Endodermal cell (in vitro differentiated cells): ENCODE measurements around the gene BTD. TPM values are rescaled to one million over a fixed set of nuclear protein-coding genes. Genes with fewer than 3 reads are reported as not detected.

ENCODE experiments used
- DNase-seq: peaks from one replicate; pipeline ENCODE4 v3.0.0-alpha.2; 2017
- H3K27ac ChIP-seq: 2 replicates; pipeline ENCODE4 v1.5.1; 2013; ENCODE audit warnings: mild to moderate bottlenecking, low read depth, low read length, moderate library complexity
- H3K27me3 ChIP-seq: 2 replicates; pipeline ENCODE4 v1.6.1; 2013; ENCODE audit warnings: mild to moderate bottlenecking, low read length, moderate library complexity; ENCODE audit not compliant: insufficient read depth, control insufficient read depth, poor library complexity, severe bottlenecking
- H3K36me3 ChIP-seq: 2 replicates; pipeline ENCODE4 v1.7.0; 2013; ENCODE audit warnings: mild to moderate bottlenecking, low read length, moderate library complexity; ENCODE audit not compliant: control insufficient read depth, insufficient read depth
- H3K4me1 ChIP-seq: one replicate; pipeline ENCODE4 v1.7.0; 2013; ENCODE audit warnings: low read length; ENCODE audit not compliant: control insufficient read depth, insufficient read depth
- H3K4me3 ChIP-seq: 2 replicates; pipeline ENCODE4 v1.5.1; 2013; ENCODE audit warnings: mild to moderate bottlenecking, low read length, moderate library complexity
- H3K9ac ChIP-seq: 2 replicates; pipeline ENCODE4 v1.6.1; 2013; ENCODE audit warnings: mild to moderate bottlenecking, low read length, moderate library complexity; ENCODE audit not compliant: poor library complexity, severe bottlenecking; ENCODE audit errors: extremely low read depth
- H3K9me3 ChIP-seq: 2 replicates; pipeline ENCODE4 v1.6.1; 2013; ENCODE audit warnings: mild to moderate bottlenecking, low read length, moderate library complexity; ENCODE audit not compliant: control insufficient read depth
- H3K27ac Mint-ChIP-seq: 2 replicates; pipeline ENCODE4 v1.8.0; 2020; ENCODE audit warnings: mixed read lengths
- H3K27me3 Mint-ChIP-seq: 2 replicates; pipeline ENCODE4 v1.8.0; 2021; ENCODE audit warnings: mild to moderate bottlenecking, mixed read lengths; ENCODE audit not compliant: insufficient read depth
- H3K36me3 Mint-ChIP-seq: 2 replicates; pipeline ENCODE4 v1.8.0; 2020; ENCODE audit warnings: low read depth, mixed read lengths
- H3K4me1 Mint-ChIP-seq: 2 replicates; pipeline ENCODE4 v1.8.0; 2020; ENCODE audit warnings: mixed read lengths
- H3K4me3 Mint-ChIP-seq: 2 replicates; pipeline ENCODE4 v1.8.0; 2020; ENCODE audit warnings: mild to moderate bottlenecking, moderate library complexity, mixed read lengths
- H3K9me3 Mint-ChIP-seq: 2 replicates; pipeline ENCODE4 v1.8.0; 2020; ENCODE audit warnings: mild to moderate bottlenecking, mixed read lengths
- CTCF ChIP-seq: fragments of 200-600 bp; sonication (generic); conservative IDR thresholded peaks from 2 replicates; pipeline ENCODE4 v1.5.0; 2021; ENCODE audit warnings: antibody characterized with exemption, mild to moderate bottlenecking
- WGBS, 2 experiments: methylation state at CpG; one replicate each; pipeline versions ENCODE4 v1.1.5 to v1.1.7; 2013; ENCODE audit warnings: missing lambda C conversion rate in 2 of 2, mixed read lengths in 1 of 2; ENCODE audit not compliant: insufficient coverage in 1 of 2, insufficient read length in 1 of 2; 5-methylcytosine and 5-hydroxymethylcytosine counted together
- total RNA-seq, 2 donors: library from RNA; stranded (reverse); fragmentation: NEBNext Ultra II Directional in 1 of 2; extraction: Animal tissue kit (Norgen Biotek cat#: 25700) in 1 of 2; gene quantifications; 2 replicates in 1 of 2; 3 replicates in 1 of 2; pipeline ENCODE4 v1.2.1, GENCODE V29; 2021

The BTD gene
- total RNA-seq, 2 donors from 2014 or later, result 25.7 to 27.8 TPM

DNA sequence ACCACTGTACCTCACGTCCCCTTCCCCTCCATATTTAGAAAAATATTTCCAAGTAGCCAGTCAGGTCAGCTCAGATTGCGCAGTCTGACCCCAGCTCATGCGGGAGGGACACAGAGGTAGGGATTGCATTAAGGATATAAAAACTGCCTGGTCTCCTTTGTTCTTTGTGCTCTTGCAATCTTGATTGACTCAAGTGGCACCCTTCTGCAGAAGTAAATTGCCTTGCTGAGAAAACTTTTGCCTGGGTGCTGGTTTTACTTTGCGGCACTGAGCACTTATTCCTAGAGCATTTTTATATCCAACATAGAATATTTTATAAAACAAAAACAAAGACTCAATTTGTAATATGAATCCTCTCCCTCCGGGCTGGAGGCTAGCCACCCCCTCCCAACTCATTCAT lies 54.8 kb downstream of the BTD start:
- no peak for TF ChIP-seq CTCF
- H3K27ac ChIP-seq, result no peak overlapping the region

GRCh38 chr3:15657016-15657415 lies 55.5 kb downstream of the BTD start:
- H3K4me1 ChIP-seq, result no peaks in the 10 kb centered on the region
- no peak overlapping the region for H3K27ac Mint-ChIP-seq
- no peak overlapping the region for H3K27ac ChIP-seq

More for the DNA sequence above, 54.8 kb downstream of the BTD start:
- H3K4me1 ChIP-seq, result no peaks in the 10 kb centered on the region
- H3K4me3 Mint-ChIP-seq, result no peak overlapping the region
- WGBS, 2 experiments, result 90% methylated on average over 4 of the region's 5 CpGs; no CpG with 5 or more reads in 1 of the 2 experiments
- H3K9ac ChIP-seq, result no peak overlapping the region
- no peaks in the 10 kb centered on the region for H3K27me3 ChIP-seq
- no peaks in the 10 kb centered on the region for H3K4me1 Mint-ChIP-seq
- H3K4me3 ChIP-seq, result no peak overlapping the region
- DNase-seq, result no peak
- H3K9me3 ChIP-seq, result peaks cover 18% of the 10 kb centered on the region
- H3K36me3 ChIP-seq, result no peaks in the 10 kb centered on the region
- no peaks in the 10 kb centered on the region for H3K27me3 Mint-ChIP-seq
- H3K9me3 Mint-ChIP-seq, result peaks cover 17% of the 10 kb centered on the region
- H3K36me3 Mint-ChIP-seq, result peaks cover 3% of the 10 kb centered on the region
- no peak overlapping the region for H3K27ac Mint-ChIP-seq

GRCh38 chr3:15659254-15659975 lies 57.9 kb downstream of the BTD start:
- TF ChIP-seq CTCF, result no peak
- Histone ChIP-seq H3K9me3 (peaks cover 18% of the 10 kb centered on the region), H3K27me3 (no peaks in the 10 kb centered on the region), H3K36me3 (no peaks in the 10 kb centered on the region), H3K27ac (no peak overlapping the region), H3K9ac (no peak overlapping the region), H3K4me3 (no peak overlapping the region), H3K4me1 (no peaks in the 10 kb centered on the region)
- peaks cover 3% of the 10 kb centered on the region for H3K36me3 Mint-ChIP-seq
- no peaks in the 10 kb centered on the region for H3K27me3 Mint-ChIP-seq
- WGBS, 2 experiments, result 90% methylated on average over 1 to 5 of the region's 5 CpGs
- peaks cover 17% of the 10 kb centered on the region for H3K9me3 Mint-ChIP-seq
- no peak overlapping the region for H3K27ac Mint-ChIP-seq
- H3K4me1 Mint-ChIP-seq, result no peaks in the 10 kb centered on the region
- no peak overlapping the region for H3K4me3 Mint-ChIP-seq
- no peak for DNase-seq

More at GRCh38 chr3:15657016-15657415, 55.5 kb downstream of the BTD start:
- DNase-seq, result no peak
- Mint-ChIP-seq H3K4me3 (no peak overlapping the region), H3K4me1 (no peaks in the 10 kb centered on the region), H3K36me3 (peaks cover 3% of the 10 kb centered on the region), H3K9me3 (peaks cover 17% of the 10 kb centered on the region), H3K27me3 (no peaks in the 10 kb centered on the region)
- H3K9ac ChIP-seq, result no peak overlapping the region
- H3K27me3 ChIP-seq, result no peaks in the 10 kb centered on the region
- no peak for TF ChIP-seq CTCF
- H3K9me3 ChIP-seq, result peaks cover 18% of the 10 kb centered on the region
- H3K36me3 ChIP-seq, result no peaks in the 10 kb centered on the region
- no peak overlapping the region for H3K4me3 ChIP-seq
